Skin epidermis (tissue), 12 donors: ENCODE data around the gene SETD7.
A peak's percentile ranks its signal among the peaks of the same experiment; 100 is the strongest.
"Not testable (repeated sequence)": the region's sequence is repeated elsewhere in the genome, so short reads cannot be mapped to it uniquely, and the experiment has no call there.

Source experiments
- H3K27ac ChIP-seq, 21 experiments: fragments of 200-600 bp; sonication (generic) in 11 of 21; one replicate each; pipeline ENCODE4 v1.5.0; 2020; ENCODE audit warnings: mild to moderate bottlenecking in 3 of 21, inconsistent platforms in 2 of 21, moderate library complexity in 2 of 21
- H3K4me3 ChIP-seq, 7 experiments: fragments of 200-600 bp; sonication (generic) in 2 of 7; one replicate each; pipeline ENCODE4 v1.5.0; 2020; ENCODE audit warnings: inconsistent platforms in 2 of 7, mild to moderate bottlenecking in 2 of 7, moderate library complexity in 1 of 7

Gene SETD7

DNA sequence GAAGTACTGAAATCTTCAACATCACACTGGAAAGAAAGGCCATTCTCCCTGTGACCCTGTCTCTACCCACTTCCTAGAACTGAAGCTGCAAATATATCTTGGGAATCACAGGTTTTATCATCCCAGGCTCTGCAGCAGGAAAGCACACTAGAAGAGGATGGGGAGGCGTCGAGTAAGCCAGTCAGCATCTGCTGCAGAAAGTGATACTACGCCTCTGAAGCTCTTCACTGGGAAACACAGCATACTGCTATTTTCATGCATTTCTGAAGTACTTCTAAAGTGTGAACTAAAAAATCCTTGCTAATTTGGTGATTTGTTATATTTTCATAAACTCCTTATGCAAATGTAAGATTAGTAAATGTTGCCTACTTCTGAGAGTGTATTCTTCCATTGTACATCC, 73.0 kb downstream of the SETD7 start:
- Histone ChIP-seq H3K27ac (no peak overlapping the region), H3K4me3 (no peak overlapping the region)

DNA sequence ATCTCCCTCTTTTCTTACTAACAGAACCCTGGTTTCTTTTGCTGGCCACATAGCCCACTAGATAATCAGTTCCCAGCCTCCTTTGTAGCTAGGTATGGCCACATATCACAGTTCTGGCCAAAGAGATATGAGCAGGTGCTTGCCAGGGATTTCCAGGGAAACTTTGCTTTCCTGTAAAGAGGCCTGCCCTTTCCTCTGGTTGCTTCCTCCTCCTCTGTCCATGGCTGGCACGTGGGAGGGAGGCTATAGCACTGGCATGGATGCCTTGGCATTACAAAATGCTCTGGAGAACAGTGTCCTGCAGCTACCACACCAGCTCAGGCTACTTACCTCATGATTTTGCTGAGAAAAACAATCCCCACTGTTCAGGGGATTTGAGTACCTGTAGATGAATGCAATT, 74.6 kb downstream of the SETD7 start:
- Histone ChIP-seq H3K4me3 (no peak overlapping the region), H3K27ac (no peak overlapping the region)

DNA sequence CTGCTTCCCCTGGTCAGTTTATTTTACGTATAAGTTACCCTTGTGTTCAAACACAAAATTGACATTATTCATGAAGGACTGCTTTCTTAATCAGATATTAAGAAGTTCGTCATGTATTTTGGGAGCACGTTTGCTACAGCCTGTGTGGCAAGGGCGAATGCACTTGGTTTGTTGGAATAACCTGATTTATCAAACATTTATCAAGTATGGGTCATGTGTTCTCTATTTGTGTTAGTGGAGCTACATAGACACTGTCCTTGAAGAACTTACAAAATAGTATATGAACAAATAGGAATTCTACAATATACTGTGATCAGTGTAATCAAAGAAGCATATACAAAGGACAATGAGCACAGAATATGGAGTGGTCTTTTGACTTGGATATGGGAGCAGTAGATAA, 79.7 kb downstream of the SETD7 start:
- no peak overlapping the region for H3K27ac ChIP-seq
- H3K4me3 ChIP-seq = no peak overlapping the region

GRCh38 chr4:139472852-139473251, 83.2 kb downstream of the SETD7 start:
- H3K27ac ChIP-seq = no peak overlapping the region
- H3K4me3 ChIP-seq = no peak overlapping the region

DNA sequence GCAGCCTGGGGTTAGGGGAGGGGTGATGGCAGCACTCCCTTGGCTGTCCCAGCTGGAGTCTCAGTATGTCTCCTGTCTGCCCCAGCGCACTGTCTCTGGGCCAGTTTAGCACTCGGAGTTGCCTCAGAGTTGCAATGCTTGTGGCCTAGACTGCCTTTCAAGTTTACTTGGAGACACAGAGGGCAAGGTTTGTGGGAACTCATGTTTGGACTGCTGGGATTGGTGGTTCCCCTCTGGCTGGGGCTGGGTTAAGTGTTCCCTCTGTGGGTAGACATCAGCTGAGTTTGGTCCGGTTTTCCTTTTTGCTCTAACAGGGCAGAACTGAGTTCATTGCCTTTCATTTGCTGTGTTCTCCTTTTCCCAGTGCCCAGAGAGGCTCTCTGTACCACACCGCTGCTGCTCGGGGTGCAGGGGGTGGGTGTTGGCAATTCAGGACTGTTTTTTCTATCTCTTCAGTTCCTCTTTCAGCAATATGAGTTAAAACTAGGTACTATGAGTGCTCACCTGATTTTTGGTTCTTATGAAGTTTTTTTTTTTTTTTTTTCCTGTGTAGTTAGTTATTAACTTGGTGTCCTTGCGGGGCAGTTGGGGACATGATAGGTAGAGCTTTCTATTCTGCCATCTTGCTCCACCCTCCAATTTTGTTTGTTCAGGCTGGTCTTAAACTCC, 84.9 kb downstream of the SETD7 start:
- no peak overlapping the region for H3K27ac ChIP-seq
- H3K4me3 ChIP-seq = no peak overlapping the region

DNA sequence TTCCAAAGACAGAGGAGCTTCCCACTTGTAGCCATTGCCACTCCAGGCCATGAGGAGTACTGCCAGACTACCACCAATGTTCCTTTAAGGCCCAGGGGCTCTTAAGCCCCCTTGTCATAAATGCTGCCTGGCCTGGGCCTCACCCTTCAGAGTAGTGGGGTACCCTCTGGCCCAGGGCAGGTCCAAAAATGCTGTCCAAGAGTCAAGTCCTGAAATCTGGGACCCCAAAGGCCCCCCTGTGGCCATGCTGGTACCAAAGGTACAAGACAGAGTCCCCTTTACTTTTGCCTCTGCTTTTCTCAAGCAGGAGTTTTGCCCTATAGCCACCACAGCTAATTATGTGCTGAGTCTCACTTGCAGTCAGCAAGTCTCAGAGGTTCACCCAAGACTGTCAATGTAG, 85.7 kb downstream of the SETD7 start:
- Histone ChIP-seq H3K27ac (no peak overlapping the region), H3K4me3 (no peak overlapping the region)

DNA sequence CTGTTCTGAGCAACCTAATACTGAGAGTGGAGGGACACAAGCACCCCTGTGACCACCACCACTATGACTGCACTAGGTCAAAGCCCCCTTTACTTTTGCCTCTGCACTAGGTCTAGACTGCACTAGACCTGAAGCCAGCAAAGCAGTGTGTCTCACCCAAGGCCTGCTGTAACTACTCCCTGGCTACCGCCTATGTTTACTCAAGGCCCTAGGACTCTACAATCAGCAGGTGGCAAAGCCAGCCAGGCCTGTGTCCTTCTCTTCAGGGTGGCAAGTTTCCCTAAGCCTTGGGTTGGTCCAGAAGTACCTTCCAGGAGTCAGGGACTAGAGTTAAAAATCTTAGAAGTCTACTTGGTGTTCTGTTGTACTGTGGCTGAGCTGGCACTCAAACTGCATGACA, 86.2 kb downstream of the SETD7 start:
- H3K27ac ChIP-seq = no peak overlapping the region
- H3K4me3 ChIP-seq = no peak overlapping the region

DNA sequence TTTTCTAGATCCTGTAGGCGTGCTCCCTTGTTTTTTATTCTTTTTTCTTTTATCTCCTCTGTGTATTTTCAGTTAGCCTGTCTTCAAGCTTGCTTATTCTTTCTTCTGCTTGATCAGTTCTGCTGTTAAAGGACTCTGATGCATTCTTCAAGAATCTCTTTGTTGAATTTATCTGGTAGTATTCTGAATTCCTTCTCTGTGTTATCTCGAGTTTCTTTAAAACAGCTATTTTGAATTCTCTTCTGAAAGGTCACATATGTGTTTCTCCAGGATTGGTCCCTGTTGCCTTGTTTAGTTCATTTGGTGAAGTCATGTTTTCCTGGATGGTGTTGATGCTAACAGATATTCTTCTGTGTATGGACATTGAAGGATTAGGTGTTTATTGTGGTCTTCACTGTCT, 86.8 kb downstream of the SETD7 start:
- no peak overlapping the region for H3K4me3 ChIP-seq
- no peak overlapping the region for H3K27ac ChIP-seq

- not testable (repeated sequence) for H3K27ac ChIP-seq, H3K4me3 ChIP-seq
These were observed 87.3 kb downstream of the SETD7 start for GRCh38 chr4:139468756-139469155.

DNA sequence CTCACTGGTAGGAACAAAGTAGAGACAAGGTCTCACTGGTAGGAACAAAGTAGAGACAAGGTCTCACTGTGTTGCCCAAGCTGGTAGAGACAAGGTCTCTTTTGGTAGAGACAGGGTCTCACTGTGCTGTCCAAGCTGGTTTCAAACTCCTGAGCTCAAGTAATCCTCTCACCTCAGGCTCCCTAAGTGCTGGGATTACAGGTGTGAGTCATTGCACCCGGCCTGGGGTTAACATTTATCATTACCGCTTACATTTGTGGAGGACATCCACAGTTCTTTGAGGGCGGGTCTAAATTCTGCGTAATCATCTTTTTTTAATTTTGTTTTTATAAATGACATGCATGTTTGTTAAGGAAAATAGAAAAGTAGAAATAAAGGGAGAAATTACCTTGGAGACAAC, 90.1 kb downstream of the SETD7 start:
- Histone ChIP-seq H3K27ac (no peak overlapping the region), H3K4me3 (no peak overlapping the region)

DNA sequence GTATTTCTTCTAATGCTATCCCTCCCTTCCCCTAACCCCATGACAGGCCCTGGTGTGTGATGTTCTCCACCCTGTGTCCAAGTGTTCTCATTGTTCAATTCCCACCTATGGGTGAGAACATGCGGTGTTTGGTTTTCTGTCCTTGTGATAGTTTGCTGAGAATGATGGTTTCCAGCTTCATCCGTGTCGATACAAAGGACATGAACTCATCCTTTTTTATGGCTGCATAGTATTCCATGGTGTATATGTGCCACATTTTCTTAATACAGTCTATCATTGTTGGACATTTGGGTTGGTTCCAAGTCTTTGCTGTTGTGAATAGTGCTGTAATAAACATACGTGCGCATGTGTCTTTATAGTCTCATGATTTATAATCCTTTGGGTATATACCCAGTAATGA, 91.5 kb downstream of the SETD7 start:
- not testable (repeated sequence) for H3K4me3 ChIP-seq

DNA sequence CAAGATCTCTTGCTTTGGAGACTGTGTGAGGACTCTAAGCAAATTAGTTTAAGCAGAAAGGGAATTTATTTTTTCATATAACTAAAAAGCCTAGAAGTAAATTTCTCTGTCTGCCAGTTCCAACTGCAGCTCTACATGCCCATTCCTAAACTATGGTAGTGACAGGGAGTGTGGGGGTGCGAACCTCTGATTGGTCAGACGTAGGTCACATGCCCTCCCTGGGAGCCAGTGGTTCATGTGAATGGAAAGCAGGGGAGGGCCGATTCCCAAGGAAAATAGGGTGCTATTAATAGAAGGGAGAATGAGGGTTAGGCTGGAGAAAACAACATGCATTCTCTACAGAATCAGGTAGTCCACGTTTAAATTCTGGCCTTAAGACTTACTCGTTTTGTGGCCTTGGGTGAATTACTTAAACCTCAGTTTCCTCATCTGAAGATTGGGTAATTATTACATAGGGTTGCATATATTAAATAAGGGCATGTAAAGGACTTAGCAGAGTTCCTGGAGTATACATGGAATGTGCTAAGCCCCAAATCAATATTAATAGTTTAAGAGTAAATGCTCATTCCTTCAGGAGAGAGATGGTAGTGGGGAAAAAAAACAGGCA, 94.9 kb downstream of the SETD7 start:
- Histone ChIP-seq H3K4me3 (no peak overlapping the region), H3K27ac (no peak overlapping the region)

More for the DNA sequence above, 91.5 kb downstream of the SETD7 start:
- H3K27ac ChIP-seq = not testable (repeated sequence)

DNA sequence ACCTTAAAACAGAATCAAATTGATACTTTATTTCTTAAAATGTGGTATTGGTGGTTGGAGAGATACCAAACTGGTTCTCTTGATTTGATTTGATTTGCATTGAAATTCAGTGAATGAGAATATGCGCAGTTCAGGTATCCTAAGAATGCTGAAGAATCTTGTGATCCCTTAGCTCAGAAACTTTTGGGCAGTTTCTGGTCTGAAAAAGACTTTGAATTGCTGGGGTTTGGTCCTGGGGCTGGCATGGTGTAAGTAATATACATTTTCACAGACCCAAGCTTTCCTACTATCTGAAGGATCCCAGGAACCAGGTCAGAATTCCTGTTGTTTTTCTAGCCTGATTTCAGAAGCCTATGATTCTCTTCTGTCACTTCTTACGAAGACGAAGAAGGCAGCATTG, 95.5 kb downstream of the SETD7 start:
- no peak overlapping the region for H3K27ac ChIP-seq

GRCh38 chr4:139458999-139459398, 97.0 kb downstream of the SETD7 start:
- no peak overlapping the region for H3K27ac ChIP-seq
- H3K4me3 ChIP-seq = no peak overlapping the region

More for the DNA sequence above, 95.5 kb downstream of the SETD7 start:
- no peak overlapping the region for H3K4me3 ChIP-seq

GRCh38 chr4:139458543-139458942, 97.5 kb downstream of the SETD7 start:
- Histone ChIP-seq H3K27ac (no peak overlapping the region), H3K4me3 (no peak overlapping the region)

GRCh38 chr4:139457318-139457717, 98.7 kb downstream of the SETD7 start:
- Histone ChIP-seq H3K4me3 (no peak overlapping the region), H3K27ac (no peak overlapping the region)

DNA sequence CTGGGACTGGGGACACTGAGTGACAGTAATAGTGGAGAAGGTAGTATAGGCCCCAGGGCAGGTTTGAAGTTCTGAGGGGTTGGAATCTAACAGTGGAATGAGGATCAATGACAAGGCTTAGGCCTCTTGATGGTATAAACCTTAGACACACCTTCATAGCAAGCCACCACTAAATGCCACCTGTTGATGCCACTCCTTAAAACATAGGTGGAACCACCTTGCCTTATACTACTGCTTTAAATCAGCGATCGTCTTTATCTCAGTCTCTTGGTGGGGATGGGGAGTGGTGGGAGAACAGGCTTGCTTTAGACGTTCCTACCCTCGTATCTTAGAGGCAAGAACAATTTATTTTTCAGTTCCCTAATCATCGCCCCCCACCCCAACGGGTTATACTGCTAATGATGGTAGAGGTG, 100.9 kb downstream of the SETD7 start:
- Histone ChIP-seq H3K4me3 (peak overlapping the region in 5 of 7 experiments; percentile 60 to 85 (median 72)), H3K27ac (peak overlapping the region in 5 of 21 experiments; percentile 22 to 99 (median 98))

DNA sequence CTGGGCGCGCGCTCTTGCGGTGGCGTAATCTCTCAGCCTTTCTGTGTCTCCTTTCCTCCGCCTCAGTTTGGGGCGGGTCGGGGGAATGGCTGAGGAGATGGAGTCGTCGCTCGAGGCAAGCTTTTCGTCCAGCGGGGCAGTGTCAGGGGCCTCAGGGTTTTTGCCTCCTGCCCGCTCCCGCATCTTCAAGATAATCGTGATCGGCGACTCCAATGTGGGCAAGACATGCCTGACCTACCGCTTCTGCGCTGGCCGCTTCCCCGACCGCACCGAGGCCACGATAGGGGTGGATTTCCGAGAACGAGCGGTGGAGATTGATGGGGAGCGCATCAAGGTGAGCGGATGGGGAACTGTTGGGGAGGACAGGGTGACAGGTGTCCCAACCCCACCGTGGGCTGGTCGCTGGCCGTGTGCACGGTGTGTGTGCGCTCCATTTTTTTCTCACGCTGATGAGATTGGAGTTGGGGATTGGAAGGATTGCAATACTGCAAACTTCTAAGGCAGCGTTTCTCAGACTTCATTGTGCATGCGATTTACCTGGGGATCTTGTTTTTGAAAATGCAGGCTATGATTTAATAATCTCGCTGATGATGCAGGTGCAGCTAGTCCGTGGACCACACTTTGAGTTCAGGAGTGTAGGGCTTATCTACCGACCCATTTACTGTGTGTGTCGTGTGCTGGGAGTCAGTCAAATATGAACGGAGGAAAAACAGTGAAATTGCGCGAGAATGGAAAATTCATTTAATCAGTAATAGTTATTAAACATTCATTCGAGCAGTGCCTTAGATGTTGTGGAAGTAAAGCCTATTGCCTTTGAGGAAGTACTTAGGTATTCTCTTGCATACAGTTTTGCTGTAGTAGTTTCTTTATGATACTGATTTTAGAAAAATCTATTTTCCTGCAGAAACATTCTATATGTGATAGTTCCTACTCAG, 101.6 kb downstream of the SETD7 start, which contains the start of gene RAB33B:
Gene RAB33B (plus strand): TSS at position 11 of the 935 bp plus-strand sequence. CDS start 75 bp downstream, at position 86.
- peak within 1 kb of the TSS; percentile 80 to 100 (median 96) for H3K27ac ChIP-seq
- peak within 1 kb of the TSS; percentile 60 to 85 (median 72) for H3K4me3 ChIP-seq

GRCh38 chr4:139453371-139454110, 102.5 kb downstream of the SETD7 start:
- H3K27ac ChIP-seq = peak overlapping the region; percentile 80 to 100 (median 96)

DNA sequence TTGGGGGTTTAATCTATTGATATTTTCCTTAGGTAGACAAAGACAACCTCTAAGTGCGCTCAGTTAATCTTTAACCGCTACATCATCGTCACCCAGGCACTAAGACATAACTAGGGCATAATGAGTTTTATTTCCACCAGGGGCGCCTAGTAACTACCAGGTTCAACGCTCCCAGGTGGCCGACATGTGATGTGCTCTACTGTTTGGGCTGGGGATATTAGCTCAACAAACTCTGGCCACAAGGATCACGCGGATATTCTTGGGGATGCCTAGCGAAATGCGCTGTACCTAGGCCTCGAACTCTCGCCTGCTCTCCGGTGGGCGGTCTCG, 103.0 kb downstream of the SETD7 start:
- H3K27ac ChIP-seq = peak overlapping the region; percentile 80 to 100 (median 96)
- peak overlapping the region; percentile 60 to 85 (median 72) for H3K4me3 ChIP-seq

More at GRCh38 chr4:139453371-139454110, 102.5 kb downstream of the SETD7 start:
- peak overlapping the region; percentile 60 to 85 (median 72) for H3K4me3 ChIP-seq
